ENCODE results near the gene LEF1. TPM values are rescaled to one million over a fixed set of nuclear protein-coding genes. Genes with fewer than 3 reads are reported as not detected.

LEF1 gene
- total RNA-seq, 4 donors from 2014 or later = 2.2 to 8.3 (median 3.7) TPM

GRCh38 chr4:108142870-108143269 lies 25.9 kb downstream of the LEF1 start:
- no peak for DNase-seq (ENCODE audit: low spot score)
- no peak for ATAC-seq (ENCODE audit: low FRiP score)
- TF ChIP-seq CTCF (IDR thresholded peaks at IDR 0.05) = no peak

- DNase-seq (ENCODE audit: low spot score) (no peak), ATAC-seq (ENCODE audit: low FRiP score) (no peak)
- no peak for TF ChIP-seq CTCF (IDR thresholded peaks at IDR 0.05)
These were observed 27.4 kb downstream of the LEF1 start for GRCh38 chr4:108141213-108141950.

- DNase-seq (ENCODE audit: low spot score) = no peak
- no peak for ATAC-seq (ENCODE audit: low FRiP score)
- TF ChIP-seq CTCF (IDR thresholded peaks at IDR 0.05) = no peak
These were observed 28.4 kb downstream of the LEF1 start for GRCh38 chr4:108140328-108140727.

GRCh38 chr4:108139089-108139488 lies 29.6 kb downstream of the LEF1 start:
- no peak for ATAC-seq (ENCODE audit: low FRiP score)
- no peak for TF ChIP-seq CTCF (IDR thresholded peaks at IDR 0.05)

GRCh38 chr4:108135549-108136209 lies 33.1 kb downstream of the LEF1 start:
- DNase-seq (ENCODE audit: low spot score) = no peak
- no peak for ATAC-seq (ENCODE audit: low FRiP score)

More at GRCh38 chr4:108139089-108139488, 29.6 kb downstream of the LEF1 start:
- no peak for DNase-seq (ENCODE audit: low spot score)

GRCh38 chr4:108130955-108131354 lies 37.8 kb downstream of the LEF1 start:
- no peak for TF ChIP-seq CTCF (IDR thresholded peaks at IDR 0.05)
- no peak for ATAC-seq (ENCODE audit: low FRiP score)
- no peak for DNase-seq (ENCODE audit: low spot score)

More at GRCh38 chr4:108135549-108136209, 33.1 kb downstream of the LEF1 start:
- TF ChIP-seq CTCF (IDR thresholded peaks at IDR 0.05) = no peak

GRCh38 chr4:108129196-108129595 lies 39.5 kb downstream of the LEF1 start:
- ATAC-seq (ENCODE audit: low FRiP score) = no peak
- no peak for TF ChIP-seq CTCF (IDR thresholded peaks at IDR 0.05)
- no peak for DNase-seq (ENCODE audit: low spot score)
